BE2C (cell line): Measurements from ENCODE around the gene CD226.
"Not testable (repeated sequence)": the region's sequence is repeated elsewhere in the genome, so short reads cannot be mapped to it uniquely, and the experiment has no call there.

Experiments
- DNase-seq: peaks from one replicate; pipeline ENCODE4 v3.0.0-alpha.2; 2020
- H3K27me3 ChIP-seq: fragments of 250-450 bp; sonication (Bioruptor Pico); 2 replicates; pipeline ENCODE4 v1.5.1; 2020; ENCODE audit warnings: mild to moderate bottlenecking
- H3K36me3 ChIP-seq: fragments of 250-450 bp; sonication (Bioruptor Pico); 2 replicates; pipeline ENCODE4 v1.5.1; 2020; ENCODE audit warnings: mild to moderate bottlenecking
- H3K4me1 ChIP-seq: fragments of 250-450 bp; sonication (Bioruptor Pico); 2 replicates; pipeline ENCODE4 v1.5.1; 2020
- H3K4me3 ChIP-seq: 2 replicates; pipeline ENCODE4 v1.5.1; 2011; ENCODE audit warnings: low read depth, low read length
- H3K9me3 ChIP-seq: fragments of 250-450 bp; sonication (Bioruptor Pico); 2 replicates; pipeline ENCODE4 v1.5.1; 2020
- TF ChIP-seq, protein P1 (sequence below): IDR thresholded peaks from 2 replicates; pipeline ENCODE4 v1.5.1; 2012; ENCODE audit warnings: mild to moderate bottlenecking, low read depth, low read length

CD226 gene

DNA sequence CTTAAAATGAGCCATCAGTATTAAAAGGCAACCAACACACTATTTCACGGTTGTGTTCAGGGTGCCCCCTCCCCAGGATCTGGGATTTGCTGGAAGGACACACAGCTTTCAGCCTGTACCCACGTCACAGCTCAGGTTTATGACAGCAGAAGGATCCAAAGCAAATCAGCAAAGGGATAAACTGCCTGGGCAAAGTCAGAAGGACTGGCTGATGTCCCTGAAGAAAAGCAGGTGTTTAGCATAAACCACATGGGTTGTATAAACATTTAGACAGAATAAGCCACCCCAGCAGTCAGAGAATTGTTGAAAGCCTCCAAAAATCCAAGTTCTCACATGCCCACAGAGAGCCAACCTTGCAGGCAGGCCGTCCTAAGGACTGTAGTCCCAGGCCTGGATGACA, 63.9 kb downstream of the CD226 start:
- Histone ChIP-seq H3K4me1 (no peaks in the 10 kb centered on the region), H3K36me3 (no peaks in the 10 kb centered on the region), H3K4me3 (no peak overlapping the region), H3K27me3 (no peaks in the 10 kb centered on the region), H3K9me3 (no peaks in the 10 kb centered on the region)
- TF ChIP-seq, protein P1, sequence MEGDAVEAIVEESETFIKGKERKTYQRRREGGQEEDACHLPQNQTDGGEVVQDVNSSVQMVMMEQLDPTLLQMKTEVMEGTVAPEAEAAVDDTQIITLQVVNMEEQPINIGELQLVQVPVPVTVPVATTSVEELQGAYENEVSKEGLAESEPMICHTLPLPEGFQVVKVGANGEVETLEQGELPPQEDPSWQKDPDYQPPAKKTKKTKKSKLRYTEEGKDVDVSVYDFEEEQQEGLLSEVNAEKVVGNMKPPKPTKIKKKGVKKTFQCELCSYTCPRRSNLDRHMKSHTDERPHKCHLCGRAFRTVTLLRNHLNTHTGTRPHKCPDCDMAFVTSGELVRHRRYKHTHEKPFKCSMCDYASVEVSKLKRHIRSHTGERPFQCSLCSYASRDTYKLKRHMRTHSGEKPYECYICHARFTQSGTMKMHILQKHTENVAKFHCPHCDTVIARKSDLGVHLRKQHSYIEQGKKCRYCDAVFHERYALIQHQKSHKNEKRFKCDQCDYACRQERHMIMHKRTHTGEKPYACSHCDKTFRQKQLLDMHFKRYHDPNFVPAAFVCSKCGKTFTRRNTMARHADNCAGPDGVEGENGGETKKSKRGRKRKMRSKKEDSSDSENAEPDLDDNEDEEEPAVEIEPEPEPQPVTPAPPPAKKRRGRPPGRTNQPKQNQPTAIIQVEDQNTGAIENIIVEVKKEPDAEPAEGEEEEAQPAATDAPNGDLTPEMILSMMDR = no peak
- DNase-seq = no peak

DNA sequence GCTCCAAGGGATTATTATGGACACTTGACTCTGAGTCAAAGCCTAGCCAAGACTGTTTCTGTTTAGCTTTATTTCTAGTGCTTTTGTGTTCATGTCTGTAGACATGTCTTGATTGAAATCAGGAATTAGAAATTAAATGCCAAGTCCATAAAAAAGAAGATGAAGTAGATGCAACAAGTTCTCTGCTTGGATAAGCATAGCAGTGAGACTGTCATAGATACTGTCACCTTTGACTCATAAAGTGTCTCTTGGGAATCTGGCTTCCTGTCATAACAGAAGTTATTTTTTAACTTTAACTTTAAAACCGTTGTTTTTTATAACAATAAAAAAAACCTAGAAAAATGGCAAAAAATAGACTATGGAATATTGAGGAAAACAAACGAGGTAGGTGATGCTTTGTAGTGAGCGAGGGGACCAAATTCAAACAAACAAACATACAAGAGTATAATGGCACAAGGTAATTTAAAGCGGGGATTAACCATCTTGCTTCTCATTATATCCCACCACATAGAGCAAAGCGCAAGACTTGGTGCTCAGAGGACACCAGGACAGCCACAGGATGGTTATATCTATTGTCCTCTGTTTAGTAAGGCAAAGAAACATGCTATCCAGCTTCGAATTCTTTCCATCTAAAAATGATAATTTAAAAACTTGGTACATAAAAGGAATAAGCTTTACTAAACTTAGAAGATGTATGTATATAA, 64.6 kb downstream of the CD226 start:
- Histone ChIP-seq H3K4me3 (no peak overlapping the region), H3K4me1 (no peaks in the 10 kb centered on the region), H3K36me3 (no peaks in the 10 kb centered on the region), H3K9me3 (no peaks in the 10 kb centered on the region), H3K27me3 (no peaks in the 10 kb centered on the region)
- TF ChIP-seq, protein P1 = no peak
- DNase-seq = no peak

DNA sequence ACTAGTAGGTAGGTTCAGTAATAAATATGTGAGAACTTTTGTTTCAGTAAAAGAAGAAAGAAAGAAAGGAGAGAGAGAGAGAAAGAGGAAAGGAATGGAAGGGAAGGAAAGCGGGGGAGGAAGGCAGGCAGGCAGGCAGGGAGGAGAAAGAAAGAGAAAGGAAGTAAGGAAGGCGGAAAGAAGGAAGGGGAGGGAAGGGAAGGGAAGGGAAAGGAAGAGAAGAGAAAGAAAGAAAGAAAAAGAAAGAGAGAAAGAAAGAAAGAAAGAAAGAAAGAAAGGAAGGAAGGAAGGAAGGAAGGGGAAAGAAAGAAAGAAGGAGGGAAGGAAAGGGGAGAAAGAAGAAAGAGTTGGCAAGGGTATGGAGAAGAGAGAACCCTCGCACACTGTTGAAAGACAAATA, 67.6 kb downstream of the CD226 start:
- Histone ChIP-seq H3K27me3 (no peaks in the 10 kb centered on the region), H3K4me3 (no peak overlapping the region), H3K9me3 (no peaks in the 10 kb centered on the region), H3K4me1 (no peaks in the 10 kb centered on the region), H3K36me3 (no peaks in the 10 kb centered on the region)
- TF ChIP-seq, protein P1 = no peak
- no peak for DNase-seq

DNA sequence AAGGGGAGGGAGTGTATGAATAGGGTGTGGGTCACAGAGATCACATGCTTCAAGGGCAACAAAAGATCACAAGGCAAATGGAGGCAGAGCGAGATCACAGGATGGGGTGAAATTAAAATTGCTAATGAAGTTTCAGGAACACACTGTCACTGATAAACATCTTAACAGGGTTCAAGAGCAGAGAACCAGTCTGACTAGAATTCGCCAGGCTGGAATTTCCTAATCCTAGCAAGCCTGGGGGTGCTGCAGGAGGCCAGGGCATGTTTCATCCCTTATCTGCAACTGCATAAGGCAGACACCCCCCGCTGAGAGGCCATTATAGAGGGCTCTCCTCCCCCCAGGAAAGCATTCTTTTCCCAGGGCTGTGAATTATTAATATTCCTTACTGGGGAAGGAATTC, 68.6 kb downstream of the CD226 start:
- not testable (repeated sequence) for H3K4me1 ChIP-seq, DNase-seq, H3K36me3 ChIP-seq, H3K9me3 ChIP-seq, H3K27me3 ChIP-seq, H3K4me3 ChIP-seq

DNA sequence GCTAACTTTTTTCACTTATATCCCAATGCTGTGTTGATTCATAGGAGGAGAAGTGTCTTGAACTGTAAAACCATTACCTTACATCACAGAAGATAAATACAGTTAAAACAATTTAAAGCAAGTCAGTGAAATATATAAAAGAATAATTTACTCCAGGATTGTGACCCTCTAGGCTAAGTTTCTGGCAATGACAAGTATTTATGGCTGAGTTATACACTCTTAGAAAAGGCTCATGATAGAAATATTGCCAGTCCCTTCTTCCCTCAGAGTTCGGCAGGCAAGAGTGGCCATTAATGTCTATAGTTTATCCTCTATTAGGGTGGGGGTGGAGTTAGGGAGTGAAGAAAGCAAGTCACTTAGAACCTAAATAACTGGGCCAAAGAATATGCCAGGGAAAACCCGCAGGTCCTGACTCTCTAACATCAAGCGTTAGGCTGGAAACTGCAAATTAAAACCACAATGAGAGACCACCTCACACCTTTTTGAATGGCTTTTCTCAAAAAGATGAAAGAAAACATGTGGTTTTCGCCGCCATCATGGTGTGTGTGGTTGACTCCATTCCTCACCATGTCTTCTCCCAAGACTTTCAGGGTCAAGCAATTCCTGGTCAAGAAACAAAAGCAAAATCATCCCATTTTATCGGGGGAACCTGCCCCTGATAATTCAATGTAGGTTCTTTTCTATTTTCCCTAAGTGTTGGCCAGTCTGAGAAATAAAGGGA, 69.3 kb downstream of the CD226 start:
- no peaks in the 10 kb centered on the region for H3K9me3 ChIP-seq
- no peak overlapping the region for H3K4me3 ChIP-seq
- no peaks in the 10 kb centered on the region for H3K36me3 ChIP-seq
- H3K4me1 ChIP-seq = no peaks in the 10 kb centered on the region
- DNase-seq = no peak
- TF ChIP-seq, protein P1 = no peak
- H3K27me3 ChIP-seq = no peaks in the 10 kb centered on the region

DNA sequence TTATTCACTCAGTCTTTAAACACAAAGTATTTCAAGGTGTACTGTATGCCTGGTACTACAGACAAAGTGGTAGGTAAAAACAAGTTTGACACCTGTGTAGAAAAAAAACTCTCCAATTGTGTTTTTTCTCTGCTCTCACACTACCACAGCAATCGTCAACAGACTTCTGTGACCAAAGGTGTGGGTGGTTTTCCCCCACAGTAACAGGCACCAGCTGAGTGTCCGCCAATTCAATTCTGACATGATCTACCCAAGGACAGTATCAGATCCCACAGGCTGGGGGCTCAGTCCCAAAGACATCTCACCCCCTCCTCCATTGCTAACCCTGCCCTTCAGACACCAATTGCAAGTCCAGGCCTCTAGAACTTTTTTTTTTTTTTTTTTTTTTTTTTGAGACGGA, 71.2 kb downstream of the CD226 start:
- Histone ChIP-seq H3K4me3 (no peak overlapping the region), H3K36me3 (no peaks in the 10 kb centered on the region), H3K27me3 (no peaks in the 10 kb centered on the region), H3K4me1 (no peaks in the 10 kb centered on the region), H3K9me3 (no peaks in the 10 kb centered on the region)
- TF ChIP-seq, protein P1 = no peak
- no peak for DNase-seq
